AG04450 (cell line): ENCODE data around the gene MAPKAP1. TPM values are rescaled to one million over a fixed set of nuclear protein-coding genes. Genes with fewer than 3 reads are reported as not detected.

Experiments used
- CTCF ChIA-PET: fragments of 300-600, 350-600 bp; formaldehyde crosslinking; extraction: SDS; loops from one replicate; lab custom pipeline; 2022; ENCODE audit warnings: antibody characterized with exemption, inconsistent platforms; lab: Charles Lee
- POLR2A ChIA-PET: fragments of 350-600 bp; formaldehyde crosslinking; extraction: SDS; loops from one replicate; lab custom pipeline; 2021; ENCODE audit warnings: antibody characterized with exemption, inconsistent platforms; lab: Yijun Ruan, JAX
- DNase-seq: peaks from one replicate; pipeline ENCODE4 v3.0.0-alpha.2; 2011; ENCODE audit warnings: low read depth, low spot score
- H3K27ac ChIP-seq: one replicate; pipeline ENCODE4 v1.5.1; 2012; ENCODE audit warnings: low read depth, low read length, control low read depth
- H3K27me3 ChIP-seq: one replicate; pipeline ENCODE4 v1.6.0; 2012; ENCODE audit warnings: low read length; ENCODE audit not compliant: control insufficient read depth, insufficient read depth
- H3K4me3 ChIP-seq: 2 replicates; pipeline ENCODE4 v1.5.1; 2011; ENCODE audit warnings: mild to moderate bottlenecking, low read depth, low read length, control low read depth
- H3K9me3 ChIP-seq: 2 replicates; pipeline ENCODE4 v1.5.1; 2012; ENCODE audit warnings: low read length; ENCODE audit not compliant: control insufficient read depth, insufficient read depth
- polyA plus RNA-seq: library from polyadenylated mRNA; depleted of rRNA; stranded (reverse); fragments of >200 nt; gene quantifications from 2 replicates; pipeline ENCODE4 v1.2.3, GENCODE V29; 2011
- TF ChIP-seq, protein P1 (sequence below): IDR thresholded peaks from 2 replicates; pipeline ENCODE4 v1.5.1; 2011; ENCODE audit warnings: low read depth, low read length, control low read depth, inconsistent platforms

The MAPKAP1 gene
- polyA plus RNA-seq, 1 experiment: 140 TPM

DNA sequence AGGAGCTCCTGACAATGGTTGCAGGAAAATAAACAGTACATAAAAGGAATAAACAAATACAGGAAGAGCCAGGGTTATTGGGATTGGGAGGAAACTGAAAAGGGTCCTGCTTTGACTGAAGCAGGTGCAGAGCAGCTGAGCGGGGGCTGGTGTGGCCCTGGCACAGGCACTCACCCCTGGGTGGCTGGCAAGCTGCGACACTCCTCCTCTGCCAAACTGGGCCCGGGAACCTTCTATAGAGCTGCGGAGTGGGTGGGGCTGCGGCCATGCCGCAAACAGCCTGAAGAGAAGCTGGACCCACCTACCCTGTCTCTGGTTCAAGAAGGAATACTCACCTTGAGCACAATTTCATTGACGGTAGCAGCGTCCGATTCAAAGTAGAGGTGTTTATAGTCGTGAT, 262.8 kb downstream of the MAPKAP1 start:
- Histone ChIP-seq H3K27me3 (no peaks in the 10 kb centered on the region), H3K27ac (no peak overlapping the region), H3K4me3 (no peak overlapping the region), H3K9me3 (no peaks in the 10 kb centered on the region)
- TF ChIP-seq, protein P1, sequence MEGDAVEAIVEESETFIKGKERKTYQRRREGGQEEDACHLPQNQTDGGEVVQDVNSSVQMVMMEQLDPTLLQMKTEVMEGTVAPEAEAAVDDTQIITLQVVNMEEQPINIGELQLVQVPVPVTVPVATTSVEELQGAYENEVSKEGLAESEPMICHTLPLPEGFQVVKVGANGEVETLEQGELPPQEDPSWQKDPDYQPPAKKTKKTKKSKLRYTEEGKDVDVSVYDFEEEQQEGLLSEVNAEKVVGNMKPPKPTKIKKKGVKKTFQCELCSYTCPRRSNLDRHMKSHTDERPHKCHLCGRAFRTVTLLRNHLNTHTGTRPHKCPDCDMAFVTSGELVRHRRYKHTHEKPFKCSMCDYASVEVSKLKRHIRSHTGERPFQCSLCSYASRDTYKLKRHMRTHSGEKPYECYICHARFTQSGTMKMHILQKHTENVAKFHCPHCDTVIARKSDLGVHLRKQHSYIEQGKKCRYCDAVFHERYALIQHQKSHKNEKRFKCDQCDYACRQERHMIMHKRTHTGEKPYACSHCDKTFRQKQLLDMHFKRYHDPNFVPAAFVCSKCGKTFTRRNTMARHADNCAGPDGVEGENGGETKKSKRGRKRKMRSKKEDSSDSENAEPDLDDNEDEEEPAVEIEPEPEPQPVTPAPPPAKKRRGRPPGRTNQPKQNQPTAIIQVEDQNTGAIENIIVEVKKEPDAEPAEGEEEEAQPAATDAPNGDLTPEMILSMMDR: no peak
- no peak for DNase-seq
- ChIA-PET CTCF (no interaction called here), POLR2A (no interaction called here)

DNA sequence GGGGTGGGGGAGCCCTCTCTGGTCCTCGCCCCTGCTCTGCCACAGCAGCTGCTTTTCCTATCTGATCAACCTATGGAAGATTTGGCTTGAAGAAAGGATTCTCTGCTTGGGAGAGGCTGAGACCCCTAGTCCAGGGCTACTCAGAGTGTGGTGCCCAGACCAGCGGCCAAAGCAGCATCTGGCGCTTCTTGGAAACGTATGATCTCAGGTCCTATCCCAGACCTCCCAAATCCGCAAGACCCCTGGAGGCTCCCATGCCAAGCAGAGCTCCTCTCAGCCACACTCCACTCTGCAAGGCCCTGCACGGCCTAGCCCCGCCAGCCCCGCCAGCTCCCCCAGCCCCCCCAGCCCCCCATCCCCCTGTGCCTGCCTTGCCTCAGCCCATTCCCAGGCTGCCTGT, 263.6 kb downstream of the MAPKAP1 start:
- ChIA-PET CTCF (no interaction called here), POLR2A (no interaction called here)
- TF ChIP-seq, protein P1: no peak
- Histone ChIP-seq H3K4me3 (no peak overlapping the region), H3K9me3 (no peaks in the 10 kb centered on the region), H3K27me3 (no peaks in the 10 kb centered on the region), H3K27ac (no peak overlapping the region)
- DNase-seq: no peak

DNA sequence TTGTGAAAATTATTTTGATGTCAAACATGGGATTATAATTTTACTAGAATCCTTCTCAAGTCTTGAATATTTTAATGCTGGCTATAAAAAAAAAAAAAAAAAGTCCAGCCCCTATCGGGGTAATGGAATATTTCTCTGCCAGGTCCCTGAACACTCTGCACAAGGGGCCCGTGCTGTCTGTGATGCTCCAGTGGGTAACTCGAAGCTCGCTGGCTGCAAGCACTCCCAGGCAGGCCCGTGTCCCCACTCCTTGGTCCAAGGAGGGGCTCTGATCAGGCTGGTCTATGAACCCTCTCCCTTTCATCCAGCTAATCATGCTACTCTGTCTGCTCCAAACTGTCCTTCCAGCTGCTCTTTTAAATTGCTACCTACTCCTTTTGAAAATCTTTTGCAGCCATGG, 264.6 kb downstream of the MAPKAP1 start:
- no peak overlapping the region for H3K4me3 ChIP-seq
- TF ChIP-seq, protein P1: no peak
- no peak overlapping the region for H3K27ac ChIP-seq
- H3K27me3 ChIP-seq: no peaks in the 10 kb centered on the region
- ChIA-PET CTCF (interaction anchor here (0.7 kb wide), 2 partner anchors 501 to 826 kb away, joined by 3 read pairs; no protein-coding TSS in a partner anchor), POLR2A (no interaction called here)
- H3K9me3 ChIP-seq: no peaks in the 10 kb centered on the region
- no peak for DNase-seq

DNA sequence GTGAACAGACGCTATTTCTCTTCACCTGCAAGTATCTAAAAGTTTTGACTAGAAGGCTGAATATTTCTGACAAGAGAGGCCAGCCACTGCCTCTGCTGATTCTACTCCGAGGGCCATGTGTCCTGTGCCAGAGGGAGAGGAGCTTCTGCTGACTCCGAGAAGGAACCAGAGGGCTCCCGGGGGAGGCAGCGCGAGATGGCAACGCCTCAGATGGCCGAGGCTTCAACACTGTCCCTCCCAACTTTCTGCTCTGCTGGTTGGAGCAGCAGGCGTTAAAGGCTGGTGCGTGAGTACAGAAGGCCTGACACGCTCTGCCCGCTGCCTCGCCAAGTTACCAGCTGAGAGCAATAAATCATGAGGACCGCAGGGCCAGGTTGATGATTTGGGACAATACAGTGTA, 266.6 kb downstream of the MAPKAP1 start:
- Histone ChIP-seq H3K27me3 (no peaks in the 10 kb centered on the region), H3K9me3 (no peaks in the 10 kb centered on the region), H3K27ac (no peak overlapping the region), H3K4me3 (no peak overlapping the region)
- ChIA-PET POLR2A (no interaction called here), CTCF (no interaction called here)
- no peak for DNase-seq
- TF ChIP-seq, protein P1: no peak

DNA sequence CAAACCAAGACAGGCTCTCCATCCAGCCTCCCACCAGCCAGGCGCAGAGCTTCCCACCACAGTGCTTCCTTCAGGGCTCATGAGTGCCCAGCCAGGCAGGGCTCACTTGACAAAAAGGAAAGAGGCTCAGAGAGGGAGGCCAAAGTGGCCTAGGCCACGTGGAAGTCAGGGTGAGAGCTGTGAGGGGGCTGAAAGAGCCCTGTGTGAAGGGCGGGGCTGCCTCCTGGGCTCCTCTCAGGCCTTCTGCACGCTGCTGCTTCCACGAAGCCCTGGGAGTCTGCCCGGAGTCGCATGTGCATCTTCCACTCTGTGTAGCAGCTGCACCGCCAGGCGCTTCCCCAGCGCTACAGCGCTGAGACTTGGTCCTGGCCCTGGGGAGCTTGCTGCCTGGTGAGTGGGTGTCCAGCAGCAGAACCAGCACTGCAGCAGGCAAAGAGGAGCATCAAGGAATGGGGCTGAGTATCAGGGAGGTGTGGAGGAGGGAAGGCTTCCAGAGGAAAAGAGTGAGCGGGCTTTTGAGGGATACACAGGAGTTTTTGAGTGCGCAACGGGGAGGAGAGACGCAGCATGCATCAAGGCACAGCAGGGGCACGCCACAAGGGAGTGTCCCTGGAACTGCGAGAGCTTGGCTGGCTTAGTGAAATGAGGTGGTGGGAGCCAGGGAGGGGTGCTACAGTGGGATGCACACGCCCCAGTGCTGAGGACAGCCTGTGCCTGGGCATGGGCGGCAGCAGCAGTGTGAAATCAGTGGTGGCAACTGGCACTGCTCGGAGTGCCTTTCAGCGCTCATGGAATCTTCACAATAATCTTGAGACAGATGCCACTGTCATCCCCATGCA, 267.4 kb downstream of the MAPKAP1 start:
- no peak for DNase-seq
- peak overlapping the region; percentile 21 for H3K27ac ChIP-seq
- no peaks in the 10 kb centered on the region for H3K9me3 ChIP-seq
- no peak overlapping the region for H3K4me3 ChIP-seq
- TF ChIP-seq, protein P1: no peak
- ChIA-PET CTCF (no interaction called here), POLR2A (no interaction called here)
- no peaks in the 10 kb centered on the region for H3K27me3 ChIP-seq
